ENCODE data around the gene POU6F2.

- TF ChIP-seq CTCF (IDR thresholded peaks at IDR 0.05) (no peak), POLR2A (IDR thresholded peaks at IDR 0.05) (no peak)
These were observed 57.4 kb downstream of the POU6F2 start for GRCh38 chr7:39035156-39035555.
